ENCODE results near the gene MED15. TPM values are rescaled to one million over a fixed set of nuclear protein-coding genes. Genes with fewer than 3 reads are reported as not detected.

The MED15 gene
- total RNA-seq, 4 donors from 2014 or later, result 37.5 to 69.4 (median 52.7) TPM

DNA sequence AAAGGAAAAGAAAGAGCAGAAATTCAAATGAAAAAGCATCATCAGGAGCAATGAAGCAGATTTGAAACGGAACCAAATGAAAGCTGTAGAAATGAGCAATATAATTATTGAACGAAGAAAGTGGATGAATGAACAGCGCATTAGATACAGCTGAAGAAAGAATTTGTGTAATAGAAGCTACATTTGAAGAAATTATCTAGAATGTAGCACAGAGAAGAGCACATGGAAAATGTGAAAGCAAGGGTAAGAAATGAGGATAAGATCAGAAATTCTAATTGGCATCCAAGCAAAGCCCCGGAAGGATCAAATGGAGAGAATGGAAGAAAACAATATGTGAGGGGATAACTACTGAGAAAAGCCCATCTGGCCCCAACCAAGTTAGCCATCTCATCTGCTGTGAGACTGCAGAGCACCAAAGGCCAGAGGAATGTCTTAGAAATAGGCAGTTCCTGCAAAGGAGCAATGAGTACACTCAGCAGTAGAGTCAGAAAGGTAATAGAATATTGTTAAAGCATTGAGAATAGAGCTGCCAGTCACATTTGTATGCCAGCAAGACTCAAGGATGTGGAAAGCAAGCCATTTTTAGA is 51.9 kb downstream of the MED15 start:
- DNase-seq (no peak), ATAC-seq (no peak)
- in situ Hi-C loops (cut with MboI; ENCODE audit: low sequenced_read_pairs in 4 of 4), result no loop called here
- TF ChIP-seq, protein P1, sequence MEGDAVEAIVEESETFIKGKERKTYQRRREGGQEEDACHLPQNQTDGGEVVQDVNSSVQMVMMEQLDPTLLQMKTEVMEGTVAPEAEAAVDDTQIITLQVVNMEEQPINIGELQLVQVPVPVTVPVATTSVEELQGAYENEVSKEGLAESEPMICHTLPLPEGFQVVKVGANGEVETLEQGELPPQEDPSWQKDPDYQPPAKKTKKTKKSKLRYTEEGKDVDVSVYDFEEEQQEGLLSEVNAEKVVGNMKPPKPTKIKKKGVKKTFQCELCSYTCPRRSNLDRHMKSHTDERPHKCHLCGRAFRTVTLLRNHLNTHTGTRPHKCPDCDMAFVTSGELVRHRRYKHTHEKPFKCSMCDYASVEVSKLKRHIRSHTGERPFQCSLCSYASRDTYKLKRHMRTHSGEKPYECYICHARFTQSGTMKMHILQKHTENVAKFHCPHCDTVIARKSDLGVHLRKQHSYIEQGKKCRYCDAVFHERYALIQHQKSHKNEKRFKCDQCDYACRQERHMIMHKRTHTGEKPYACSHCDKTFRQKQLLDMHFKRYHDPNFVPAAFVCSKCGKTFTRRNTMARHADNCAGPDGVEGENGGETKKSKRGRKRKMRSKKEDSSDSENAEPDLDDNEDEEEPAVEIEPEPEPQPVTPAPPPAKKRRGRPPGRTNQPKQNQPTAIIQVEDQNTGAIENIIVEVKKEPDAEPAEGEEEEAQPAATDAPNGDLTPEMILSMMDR (IDR thresholded peaks at IDR 0.05 in 4 of 5, conservative IDR thresholded peaks at IDR 0.05 in 1 of 5), result no peak
- no peak for TF ChIP-seq POLR2A (IDR thresholded peaks at IDR 0.05)
- intact Hi-C loops (cut with DNase I; ENCODE audit: low total_unique reads), result loop anchor here (10.0 kb wide), 1 partner anchor 1264 kb away; the partner anchor contains the start of gene CLTCL1
- no peaks in the 10 kb centered on the region for H3K27me3 ChIP-seq
- peak overlapping the region in 3 of 4 donors; percentile 95 to 98 (median 98) for H3K27ac ChIP-seq
- no peaks in the 10 kb centered on the region for H3K9me3 ChIP-seq
- peaks cover 0 to 5% of the 10 kb centered on the region in 2 donors for H3K36me3 ChIP-seq
- no peak overlapping the region for H3K4me3 ChIP-seq
- H3K4me1 ChIP-seq, result peaks cover 38 to 45% of the 10 kb centered on the region in 2 donors

DNA sequence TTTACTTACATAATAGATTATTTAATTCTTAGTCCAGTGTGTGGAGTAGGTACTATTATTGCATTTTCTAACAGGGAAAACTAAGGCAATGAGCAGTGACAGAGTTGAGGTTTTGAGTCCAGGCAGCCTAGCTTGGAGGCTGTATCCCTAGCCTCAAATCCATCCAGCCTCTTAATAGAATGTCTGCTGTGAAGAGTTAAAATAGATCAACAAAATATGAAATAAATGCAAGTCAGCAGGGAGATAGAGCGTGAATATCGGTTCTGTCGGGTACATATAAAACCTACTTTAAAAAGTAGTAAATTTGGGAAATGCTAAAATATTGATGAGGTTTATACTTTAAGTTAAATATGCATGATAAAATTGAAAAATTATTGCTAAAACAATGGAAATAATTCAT is 53.3 kb downstream of the MED15 start:
- Histone ChIP-seq H3K4me1 (peaks cover 24 to 32% of the 10 kb centered on the region in 2 donors), H3K9me3 (no peaks in the 10 kb centered on the region), H3K27ac (no peak overlapping the region), H3K4me3 (no peak overlapping the region), H3K27me3 (no peaks in the 10 kb centered on the region), H3K36me3 (peaks cover 0 to 19% of the 10 kb centered on the region in 2 donors)
- ATAC-seq (no peak), DNase-seq (no peak)
- TF ChIP-seq, protein P1 (IDR thresholded peaks at IDR 0.05 in 4 of 5, conservative IDR thresholded peaks at IDR 0.05 in 1 of 5), result no peak
- TF ChIP-seq POLR2A (IDR thresholded peaks at IDR 0.05), result no peak
- in situ Hi-C loops (cut with MboI; ENCODE audit: low sequenced_read_pairs in 4 of 4) (loop anchor here in 1 of 4 donors (10.0 kb wide), 1 partner anchor 56 kb away; the partner anchor contains the start of gene MED15), intact Hi-C loops (cut with DNase I; ENCODE audit: low total_unique reads) (no loop called here)

DNA sequence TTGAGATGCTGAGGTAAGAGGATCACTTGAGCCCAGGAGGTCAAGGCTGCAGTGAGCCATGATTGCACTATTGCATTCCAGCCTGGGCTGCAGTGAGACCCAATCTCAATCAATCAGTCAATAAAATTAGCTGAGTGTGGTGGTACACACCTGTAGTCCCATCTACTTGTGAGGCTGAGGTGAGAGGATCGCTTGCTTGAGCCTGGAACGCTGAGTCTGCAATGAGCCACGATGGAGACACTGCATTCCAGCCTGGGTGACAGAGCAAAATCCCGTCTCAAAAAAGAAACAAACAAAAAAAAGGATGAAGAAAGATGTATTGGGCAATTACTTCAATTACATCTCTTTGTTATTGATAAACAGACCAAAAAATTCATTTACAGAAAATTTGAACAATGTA is 54.5 kb downstream of the MED15 start:
- H3K36me3 ChIP-seq, result peaks cover 0 to 30% of the 10 kb centered on the region in 2 donors
- intact Hi-C loops (cut with DNase I; ENCODE audit: low total_unique reads), result no loop called here
- in situ Hi-C loops (cut with MboI; ENCODE audit: low sequenced_read_pairs in 4 of 4), result loop anchor here in 1 of 4 donors (10.0 kb wide), 1 partner anchor 57 kb away; the partner anchor contains the start of gene MED15

DNA sequence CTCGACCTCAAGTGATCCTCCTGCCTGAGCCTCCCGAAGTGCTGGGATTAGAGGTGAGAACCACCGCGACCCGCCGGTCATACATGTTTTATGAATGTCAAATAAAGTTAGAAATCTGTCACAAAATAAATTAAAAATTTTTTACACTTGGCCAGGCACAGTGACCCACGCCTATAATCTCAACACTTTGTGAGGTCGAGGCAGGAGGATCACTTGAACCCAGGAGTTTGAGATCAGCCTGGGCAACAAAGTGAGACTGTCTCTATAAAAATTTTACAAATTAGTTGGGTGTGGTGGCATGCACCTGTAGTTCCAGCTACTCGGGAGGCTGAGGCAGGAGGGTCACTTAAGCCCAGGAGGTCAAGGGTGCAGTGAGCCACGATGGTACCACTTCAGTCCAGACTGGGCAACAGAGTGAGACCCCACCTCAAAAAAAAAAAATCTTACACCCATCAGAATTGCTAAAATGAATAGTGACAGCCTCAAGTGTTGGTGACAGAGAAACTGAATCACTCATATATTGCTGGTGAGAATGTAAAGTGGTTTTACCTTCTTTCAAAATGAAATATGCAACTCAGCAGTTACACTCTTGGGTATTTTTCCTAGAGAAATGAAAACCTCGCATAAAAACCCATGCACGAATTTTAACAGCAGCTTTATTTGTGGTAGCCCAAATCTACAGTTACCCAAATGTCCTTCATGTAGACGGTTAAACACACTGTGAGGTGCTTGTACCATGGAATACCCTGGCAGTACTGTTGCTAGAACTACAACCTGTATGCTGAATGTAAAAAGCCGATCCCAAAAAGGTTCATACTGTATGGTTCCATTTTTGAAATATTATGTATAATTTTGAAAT is 55.4 kb downstream of the MED15 start:
- no peaks in the 10 kb centered on the region for H3K27me3 ChIP-seq
- H3K4me1 ChIP-seq, result peaks cover 5 to 12% of the 10 kb centered on the region in 2 donors
- no peaks in the 10 kb centered on the region for H3K9me3 ChIP-seq
- ATAC-seq, result no peak
- in situ Hi-C loops (cut with MboI; ENCODE audit: low sequenced_read_pairs in 4 of 4) (loop anchor here in 1 of 4 donors (10.0 kb wide), 1 partner anchor 58 kb away; the partner anchor contains the start of gene MED15), intact Hi-C loops (cut with DNase I; ENCODE audit: low total_unique reads) (no loop called here)
- no peak for DNase-seq
- no peak overlapping the region for H3K4me3 ChIP-seq
- H3K36me3 ChIP-seq, result peaks cover 0 to 40% of the 10 kb centered on the region in 2 donors
- no peak for TF ChIP-seq POLR2A (IDR thresholded peaks at IDR 0.05)
- TF ChIP-seq, protein P1 (IDR thresholded peaks at IDR 0.05 in 4 of 5, conservative IDR thresholded peaks at IDR 0.05 in 1 of 5), result no peak
- H3K27ac ChIP-seq, result no peak overlapping the region

More for the DNA sequence above, 54.5 kb downstream of the MED15 start:
- ATAC-seq, result no peak
- Histone ChIP-seq H3K27ac (no peak overlapping the region), H3K4me1 (peaks cover 14 to 20% of the 10 kb centered on the region in 2 donors), H3K27me3 (no peaks in the 10 kb centered on the region), H3K9me3 (no peaks in the 10 kb centered on the region), H3K4me3 (no peak overlapping the region)
- TF ChIP-seq, protein P1 (IDR thresholded peaks at IDR 0.05 in 4 of 5, conservative IDR thresholded peaks at IDR 0.05 in 1 of 5), result no peak
- no peak for TF ChIP-seq POLR2A (IDR thresholded peaks at IDR 0.05)
- DNase-seq, result no peak

Measured in gastrocnemius medialis (tissue), 4 donors.